ENCODE data around the gene ONECUT1. TPM values are rescaled to one million over a fixed set of nuclear protein-coding genes. Genes with fewer than 3 reads are reported as not detected.

ONECUT1 gene
- total RNA-seq, 4 donors from 2014 or later, result not detected

GRCh38 chr15:52805351-52806283, 15.5 kb upstream of the ONECUT1 start:
- no peak for TF ChIP-seq CTCF (IDR thresholded peaks at IDR 0.05; ENCODE audit: low read depth)

- no peak for TF ChIP-seq CTCF (IDR thresholded peaks at IDR 0.05; ENCODE audit: low read depth)
Observed at GRCh38 chr15:52804526-52805081, 14.5 kb upstream of the ONECUT1 start.

GRCh38 chr15:52803467-52804306, 13.6 kb upstream of the ONECUT1 start:
- no peak for TF ChIP-seq CTCF (IDR thresholded peaks at IDR 0.05; ENCODE audit: low read depth)

GRCh38 chr15:52803108-52803466, 13.0 kb upstream of the ONECUT1 start:
- no peak for TF ChIP-seq CTCF (IDR thresholded peaks at IDR 0.05; ENCODE audit: low read depth)

- TF ChIP-seq CTCF (IDR thresholded peaks at IDR 0.05; ENCODE audit: low read depth), result no peak
Observed at GRCh38 chr15:52802110-52802509, 12.0 kb upstream of the ONECUT1 start.

GRCh38 chr15:52801748-52802085, 11.6 kb upstream of the ONECUT1 start:
- TF ChIP-seq CTCF (IDR thresholded peaks at IDR 0.05; ENCODE audit: low read depth), result no peak
